ENCODE measurements around the gene BANF2.

Gene BANF2

DNA sequence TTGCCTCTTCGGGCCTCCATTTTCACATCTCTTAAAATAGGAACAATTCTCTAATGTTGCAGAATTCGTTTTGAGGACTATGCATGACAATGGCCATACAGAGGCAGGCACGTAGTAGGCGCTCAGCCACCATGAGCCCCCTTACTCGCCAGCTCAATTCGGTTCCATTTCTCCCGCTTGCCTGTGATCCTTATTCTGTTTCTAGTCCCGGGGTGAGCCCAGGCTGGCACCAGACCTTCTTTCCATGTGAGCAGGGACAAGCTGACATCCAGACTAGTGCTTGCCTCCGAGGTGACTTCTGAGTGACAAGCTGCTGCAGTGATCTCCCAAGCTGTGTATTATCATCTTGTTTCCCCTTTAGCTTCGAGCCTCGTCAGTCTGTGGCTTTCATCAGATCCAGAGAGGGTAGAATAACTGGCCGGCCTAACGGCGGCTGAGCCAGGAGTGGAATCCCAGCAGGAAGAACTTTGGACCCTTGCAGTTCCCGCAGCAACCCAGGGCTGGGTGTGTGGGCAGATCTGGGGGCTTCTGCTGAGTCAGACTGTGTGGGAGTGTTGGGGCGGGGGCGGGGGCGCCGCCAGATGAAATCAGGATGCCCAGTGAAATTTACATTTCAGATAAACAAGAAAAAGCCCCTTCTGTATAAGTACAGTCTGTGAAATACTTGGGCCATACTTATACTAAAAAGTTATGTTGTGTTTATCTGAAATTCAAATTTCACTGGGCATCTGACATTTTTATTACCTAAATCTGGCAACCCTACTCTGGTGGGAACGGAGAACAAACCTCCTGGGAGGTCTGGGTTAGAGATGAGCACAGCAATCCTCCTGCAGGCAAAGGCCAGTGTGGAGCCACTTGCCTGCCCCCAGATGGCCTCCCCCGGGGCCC lies 10.9 kb downstream of the BANF2 start:
- no peak for DNase-seq (ENCODE audit: low read depth)

DNA sequence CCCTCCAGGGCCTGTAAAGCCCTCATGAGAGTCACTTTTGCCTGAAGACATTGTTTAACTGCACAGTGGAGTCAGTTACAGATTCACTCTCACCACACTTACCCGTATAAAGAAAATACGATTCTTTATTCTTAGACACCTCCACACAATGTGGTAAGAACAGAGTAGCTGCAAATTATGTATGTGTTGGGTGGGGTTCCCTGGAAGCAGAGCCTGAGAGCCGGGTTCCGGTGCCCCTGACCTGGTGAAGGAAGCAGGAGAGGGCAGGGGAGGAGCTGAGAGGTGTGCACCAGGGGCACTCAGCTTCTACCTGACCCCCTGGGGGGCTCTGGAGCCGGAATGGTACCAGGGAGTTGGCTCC lies 11.5 kb downstream of the BANF2 start:
- no peak for DNase-seq (ENCODE audit: low read depth)

DNA sequence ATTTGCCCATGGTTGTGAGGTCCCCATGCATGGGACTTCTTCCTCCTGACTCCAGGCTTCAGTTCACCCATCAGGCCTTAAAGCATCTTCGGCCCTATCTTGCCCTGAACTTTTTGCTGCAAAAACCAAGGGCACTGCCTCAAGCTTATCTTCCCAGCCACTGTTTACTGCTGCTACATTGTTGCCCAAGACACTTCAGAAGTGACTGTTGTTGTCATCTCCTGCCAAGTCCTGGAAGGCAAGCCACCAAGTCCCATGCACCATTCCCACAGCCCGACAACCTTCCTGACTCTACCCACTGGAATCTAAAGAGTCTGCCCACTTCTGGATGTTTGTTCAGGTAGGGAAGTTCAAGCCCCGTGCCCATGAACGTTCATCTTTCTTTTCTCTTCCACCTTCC lies 12.4 kb downstream of the BANF2 start:
- no peak for DNase-seq (ENCODE audit: low read depth)

DNA sequence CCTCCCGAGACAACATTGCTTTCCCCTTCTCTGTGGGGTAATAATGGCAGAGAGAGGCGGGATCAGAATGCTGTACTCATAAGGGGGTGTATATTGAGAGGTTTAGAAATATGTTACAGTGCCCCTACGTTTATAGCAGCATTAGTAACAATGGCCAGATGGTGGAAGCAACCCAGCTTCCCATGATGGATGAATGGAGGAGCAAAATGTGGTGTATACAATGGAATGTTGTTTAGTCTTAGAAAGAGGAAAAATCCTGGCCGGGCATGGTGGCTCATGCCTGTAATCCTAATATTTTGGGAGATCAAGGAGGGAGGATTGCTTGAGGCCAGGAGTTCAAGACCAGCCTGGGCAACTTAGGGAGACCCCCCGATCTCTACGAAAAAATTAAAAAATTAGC lies 12.9 kb downstream of the BANF2 start:
- no peak for DNase-seq (ENCODE audit: low read depth)

DNA sequence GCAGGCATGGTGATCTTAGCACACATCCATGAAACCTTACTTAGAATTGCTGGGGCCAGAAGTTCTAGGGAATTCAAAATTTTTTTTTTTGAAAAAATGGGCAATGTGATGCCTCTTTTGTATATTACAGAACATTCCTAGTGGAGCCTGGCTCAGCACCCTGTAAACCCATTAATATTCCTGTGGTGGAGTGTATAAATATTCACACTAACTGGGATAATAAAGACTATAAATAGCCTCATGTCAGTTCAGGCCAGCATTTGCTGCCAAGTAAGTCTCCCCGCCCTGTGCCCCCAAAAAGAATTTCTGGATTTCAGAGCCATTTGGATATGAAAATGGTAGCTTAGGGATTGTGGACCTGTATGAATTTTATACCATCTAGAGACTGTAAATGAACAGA lies 14.8 kb downstream of the BANF2 start:
- DNase-seq (ENCODE audit: low read depth), result no peak

DNA sequence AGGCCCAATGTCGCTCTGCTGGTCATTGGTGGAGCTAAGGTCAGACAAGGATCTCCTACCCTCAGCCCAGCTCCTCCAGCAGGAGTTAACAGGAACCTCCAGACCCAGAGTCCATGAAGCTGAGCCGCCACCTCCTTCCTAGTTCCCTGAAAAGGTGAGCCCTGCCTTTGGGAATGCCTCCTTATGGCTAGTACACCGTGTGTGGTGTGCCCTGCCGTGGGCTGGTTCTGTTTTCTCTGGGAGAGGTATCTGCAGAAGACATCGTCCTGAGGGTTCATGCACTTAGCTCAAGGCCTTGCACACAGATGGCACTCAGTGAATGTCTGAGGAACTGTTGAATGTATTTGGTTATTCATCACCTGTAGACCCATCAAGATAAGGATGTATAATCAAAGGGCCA lies 15.3 kb downstream of the BANF2 start:
- no peak for DNase-seq (ENCODE audit: low read depth)

DNA sequence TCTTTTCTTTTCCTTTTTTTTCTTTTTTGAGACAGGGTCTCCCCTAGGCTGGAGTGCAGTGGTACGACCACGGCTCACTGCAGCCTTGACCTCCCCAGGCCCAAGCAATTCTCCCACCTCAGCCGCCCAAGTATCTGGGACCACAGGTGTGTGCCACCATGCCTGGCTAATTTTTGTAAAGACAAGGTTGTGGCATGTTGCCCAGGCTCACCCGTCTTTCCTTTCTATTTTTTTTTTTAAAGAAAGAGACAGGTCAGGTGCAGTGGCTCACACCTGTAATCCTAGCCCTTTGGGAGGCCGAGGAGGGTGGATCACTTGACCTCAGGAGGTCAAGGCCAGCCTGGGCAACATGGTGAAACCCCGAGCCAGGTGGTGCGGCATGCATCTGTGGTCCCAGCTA lies 16.6 kb downstream of the BANF2 start:
- DNase-seq (ENCODE audit: low read depth), result no peak

DNA sequence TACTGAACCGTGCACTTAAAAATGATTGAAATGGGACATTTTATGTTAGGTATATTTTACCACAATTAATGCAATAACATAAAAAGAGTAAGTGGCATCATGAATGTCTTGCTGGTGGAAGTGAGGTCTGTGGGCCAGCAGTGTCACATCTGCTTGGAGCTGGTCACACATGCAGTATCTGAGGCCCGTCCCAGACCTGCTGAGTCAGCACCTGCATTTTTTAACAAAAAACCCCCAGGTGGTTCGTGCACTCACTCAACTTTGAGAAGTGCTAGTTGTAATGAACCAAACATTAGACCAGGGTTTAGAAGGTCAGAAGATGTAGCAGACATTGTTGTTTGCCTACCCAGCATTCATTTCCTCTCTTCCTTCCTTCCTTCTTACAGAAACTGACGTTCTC lies 21.0 kb downstream of the BANF2 start:
- no peak for DNase-seq (ENCODE audit: low read depth)

DNA sequence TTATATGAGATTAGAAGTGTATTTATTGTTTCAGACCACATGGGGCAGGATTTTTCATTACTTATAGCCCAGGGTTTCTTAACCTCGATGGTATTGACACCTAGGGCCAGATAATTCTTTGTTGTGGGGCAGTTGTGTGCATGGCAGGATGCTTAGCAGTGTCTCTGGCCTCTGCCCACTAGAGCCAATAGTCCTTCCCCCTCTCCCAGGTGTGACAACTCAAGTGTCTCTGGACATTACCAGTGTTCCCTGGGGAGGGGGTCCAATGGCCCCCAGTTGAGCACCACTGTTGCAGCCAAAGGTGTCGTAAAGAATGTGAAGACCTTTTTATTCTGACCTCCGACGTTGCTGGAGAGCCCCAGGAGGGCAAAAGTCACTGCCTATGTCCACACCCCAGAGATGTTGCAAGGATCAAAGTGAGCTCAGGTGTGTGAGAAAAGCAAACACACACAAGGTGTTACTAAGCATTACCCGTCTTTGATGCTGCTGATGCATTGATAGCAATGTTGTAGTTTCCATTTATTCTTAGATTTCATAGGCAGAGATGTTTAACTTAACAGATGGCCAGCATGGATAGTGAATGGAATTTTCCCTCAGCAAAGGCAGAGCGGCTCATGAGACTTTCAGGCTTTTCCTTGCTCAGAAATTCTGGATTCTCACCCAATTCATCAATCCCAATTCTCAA lies 22.2 kb downstream of the BANF2 start:
- DNase-seq (ENCODE audit: low read depth), result peak; percentile 22

DNA sequence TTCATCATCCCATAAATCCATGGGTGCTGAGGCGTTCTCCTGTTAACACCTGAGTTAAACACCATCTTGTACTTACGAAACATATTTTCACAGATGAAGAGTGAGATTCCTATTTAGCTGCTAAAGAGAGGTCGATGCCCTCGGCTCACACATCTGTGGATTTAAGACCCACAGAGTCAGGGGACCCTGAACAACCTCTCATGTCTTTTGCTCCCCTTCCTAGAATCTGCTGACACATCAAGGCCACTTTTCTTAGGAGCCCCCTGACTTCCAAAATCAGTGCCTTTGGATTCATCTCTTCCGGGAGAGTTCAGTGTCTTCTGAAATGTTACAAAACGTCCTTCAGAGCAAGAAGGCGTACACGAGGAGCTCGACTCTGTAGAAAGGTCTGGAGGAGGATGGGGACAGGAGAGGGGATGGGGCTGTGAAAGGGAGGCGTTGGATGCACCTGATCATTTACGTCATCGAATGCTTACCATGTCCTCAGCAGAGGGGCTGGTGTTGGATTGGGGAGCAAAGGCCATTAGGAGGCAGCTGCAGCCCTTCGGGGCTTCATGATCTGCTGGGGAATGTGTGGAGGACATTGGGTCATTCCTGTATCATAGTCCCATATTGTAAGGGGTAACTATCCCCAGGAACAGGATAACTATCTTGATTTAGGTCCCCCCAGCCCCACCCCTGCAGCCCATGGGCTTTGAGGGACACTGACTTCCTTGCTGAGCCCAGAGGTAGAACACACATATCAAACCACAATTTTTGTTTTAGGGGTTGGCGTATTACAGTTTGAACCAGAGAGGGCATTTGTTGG lies 22.9 kb downstream of the BANF2 start:
- DNase-seq (ENCODE audit: low read depth), result no peak

DNA sequence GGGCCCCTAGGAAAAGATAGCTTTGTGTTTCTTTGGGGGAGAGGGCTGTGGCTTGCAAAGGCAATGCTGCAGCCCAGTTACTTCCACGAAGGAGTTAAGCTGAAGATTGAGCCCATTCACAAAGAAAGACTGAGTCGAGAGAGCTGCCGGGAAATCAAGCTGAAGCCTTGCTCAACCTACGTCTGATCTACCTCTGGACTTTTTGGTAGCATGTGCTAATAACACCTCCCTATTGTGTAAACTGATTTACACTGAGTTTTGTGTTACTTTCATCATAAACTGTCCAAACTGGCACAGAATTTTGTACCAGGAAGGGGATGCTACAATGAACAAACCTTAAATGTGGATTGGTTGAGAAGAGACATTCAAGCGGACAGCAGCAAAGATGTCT lies 23.5 kb downstream of the BANF2 start:
- no peak for DNase-seq (ENCODE audit: low read depth)

DNA sequence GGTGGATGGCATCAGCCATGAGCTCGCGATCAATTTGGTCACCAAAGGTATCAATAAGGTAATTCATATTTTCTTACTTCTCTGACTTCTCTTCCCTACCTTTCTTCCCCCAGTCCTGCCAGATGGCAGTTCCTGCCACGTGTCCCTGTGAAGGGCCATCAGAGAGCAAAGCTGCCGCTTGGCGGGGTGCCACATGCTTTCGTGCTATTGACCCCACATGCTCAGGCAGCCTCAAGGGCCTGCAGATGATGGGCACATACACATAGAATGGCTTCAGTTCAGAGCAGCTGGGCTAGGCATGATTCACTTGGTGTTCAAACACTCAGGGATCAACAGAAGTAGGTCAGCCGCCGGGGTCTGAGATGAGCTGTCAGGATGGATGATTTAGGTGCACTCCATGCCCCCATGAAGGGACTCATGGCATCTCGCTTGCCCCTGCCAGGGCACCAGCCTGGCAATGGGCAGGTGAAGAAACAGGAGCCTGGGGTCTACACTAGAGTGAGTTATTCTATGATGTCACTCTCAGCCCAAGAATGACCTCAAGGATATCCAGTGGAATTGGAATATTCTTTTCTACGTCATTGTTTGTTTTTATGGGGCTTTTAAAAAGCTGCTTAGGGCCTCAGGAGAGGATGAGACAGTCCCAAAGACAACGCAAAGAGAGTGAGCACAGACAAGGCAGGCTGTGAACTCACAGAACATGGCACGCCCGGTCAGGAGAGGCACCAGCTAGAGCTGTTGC lies 25.5 kb downstream of the BANF2 start:
- DNase-seq (ENCODE audit: low read depth), result no peak

DNA sequence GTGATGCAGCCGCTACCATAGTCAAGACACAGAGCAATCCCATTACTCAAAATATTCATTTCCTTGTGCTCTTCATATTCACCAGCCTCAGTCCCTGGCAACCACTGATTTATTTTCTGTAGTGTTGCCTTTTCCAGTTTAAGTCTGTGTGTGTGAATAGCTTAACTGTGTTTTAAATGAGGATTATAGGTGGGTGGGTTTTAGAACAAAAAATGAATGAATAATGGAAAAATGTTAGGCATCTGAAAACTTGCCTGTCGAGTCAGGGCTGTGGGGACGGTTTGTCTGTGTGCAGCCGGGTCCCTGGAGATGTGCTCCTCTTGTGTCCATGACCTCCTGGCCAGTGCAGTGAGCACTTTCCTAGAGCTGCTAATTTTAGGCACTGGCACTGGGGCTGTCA lies 27.1 kb downstream of the BANF2 start:
- no peak for DNase-seq (ENCODE audit: low read depth)

DNA sequence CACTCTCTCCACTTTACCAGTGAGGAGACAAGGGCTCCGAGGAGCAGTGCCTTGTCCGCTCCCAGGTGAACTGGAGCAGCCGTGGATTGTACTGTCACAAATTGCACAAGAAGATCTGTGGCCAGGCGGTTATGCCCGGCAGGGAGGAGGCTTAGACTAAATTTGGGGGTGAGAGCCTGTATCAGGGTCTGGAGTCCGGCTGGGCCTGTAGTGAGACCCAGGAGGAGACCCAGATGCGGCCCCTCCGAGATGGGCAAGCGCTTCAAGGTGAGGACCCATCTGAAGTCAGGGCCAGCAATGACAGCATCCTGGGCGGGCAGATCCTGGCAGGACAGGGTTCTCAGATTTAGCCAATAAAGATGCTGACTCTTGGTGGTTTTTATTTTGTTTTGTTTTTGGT lies 27.6 kb downstream of the BANF2 start:
- no peak for DNase-seq (ENCODE audit: low read depth)

DNA sequence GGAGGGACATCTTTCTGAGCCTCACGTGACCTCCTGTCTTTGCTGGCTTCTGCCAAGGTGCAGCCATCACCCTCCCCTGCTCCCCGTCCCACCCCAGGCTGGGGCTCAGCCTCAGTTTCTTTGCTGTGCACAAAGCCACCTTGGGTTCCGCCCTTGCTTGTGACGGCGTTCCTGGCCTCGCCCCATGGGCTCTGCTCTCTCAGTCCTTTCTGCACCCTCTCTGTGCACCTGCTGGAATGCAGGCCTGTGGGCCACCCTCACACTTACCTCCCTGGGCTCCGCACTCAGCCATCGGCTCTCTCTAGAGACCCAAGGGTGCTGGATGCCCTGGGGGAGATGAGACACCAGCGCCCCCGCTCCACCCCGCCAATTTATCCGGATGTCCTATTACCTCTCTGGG lies 28.3 kb downstream of the BANF2 start:
- no peak for DNase-seq (ENCODE audit: low read depth)

DNA sequence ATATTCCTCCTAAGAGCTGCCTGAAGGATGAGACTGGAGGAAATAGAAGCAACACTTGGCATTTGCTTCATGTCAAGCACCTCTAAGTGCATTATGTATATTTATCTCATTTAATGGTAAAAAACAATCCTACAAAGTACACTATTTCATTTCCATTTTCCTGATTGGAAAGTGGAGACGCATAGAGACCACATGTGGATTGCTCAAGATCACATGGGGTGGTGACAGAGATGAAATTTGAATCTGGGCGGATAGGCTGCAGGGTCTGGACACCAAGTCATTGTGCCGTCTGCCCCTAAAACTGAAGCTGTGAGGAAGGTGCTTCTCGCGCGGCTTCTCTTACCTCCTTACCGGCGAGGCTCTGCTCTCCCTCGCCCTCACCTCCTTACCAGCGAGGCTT lies 30.3 kb downstream of the BANF2 start:
- DNase-seq (ENCODE audit: low read depth), result no peak

DNA sequence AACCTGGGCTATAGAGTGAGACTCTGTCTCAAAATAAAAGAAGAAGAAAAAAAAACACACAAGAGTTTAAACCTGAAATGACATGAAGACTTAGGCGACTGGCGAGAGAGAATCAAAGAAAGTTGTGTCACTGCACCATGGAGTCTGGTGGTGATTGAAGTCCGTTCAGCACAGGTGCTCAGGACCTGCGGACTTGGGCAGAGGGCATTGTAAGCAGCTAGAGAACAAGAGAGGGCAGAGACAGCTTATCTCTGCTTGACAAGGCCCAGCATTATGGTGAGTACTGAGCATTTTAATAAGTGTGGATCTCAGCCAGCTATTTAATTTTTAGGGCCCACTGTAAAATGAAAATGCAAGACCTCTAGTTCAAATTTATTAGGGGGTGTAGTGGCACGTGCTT lies 31.5 kb downstream of the BANF2 start:
- DNase-seq (ENCODE audit: low read depth), result no peak

DNA sequence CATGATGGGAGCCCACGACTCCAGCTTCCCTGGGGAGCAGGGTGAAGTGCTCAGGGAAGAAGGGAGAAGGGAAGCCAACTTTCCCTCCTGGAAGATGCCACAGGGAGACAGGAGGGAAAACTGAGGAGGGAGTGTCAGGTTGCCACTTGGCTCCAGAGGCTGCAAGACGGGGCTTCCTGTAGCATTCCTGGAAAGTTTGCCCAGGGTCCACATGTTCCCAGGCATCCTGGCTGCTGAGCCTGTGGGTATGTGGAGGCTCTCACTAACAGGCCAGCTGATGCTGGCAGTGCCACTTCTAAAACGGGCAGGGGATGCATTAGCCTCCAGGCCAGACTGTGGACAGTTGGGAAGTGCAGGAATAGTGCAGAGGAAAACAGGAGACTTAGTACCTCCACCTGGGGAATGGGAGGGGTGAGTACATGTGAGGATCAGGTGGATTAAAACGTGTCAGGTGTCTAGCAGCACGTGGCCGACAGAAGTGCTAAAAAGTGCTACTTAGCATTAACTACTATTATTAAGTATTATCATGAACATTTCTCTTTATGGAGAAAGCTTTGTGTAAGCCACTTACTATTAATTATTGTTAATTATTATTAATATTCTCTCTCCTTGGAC lies 33.2 kb downstream of the BANF2 start:
- DNase-seq (ENCODE audit: low read depth), result no peak

DNA sequence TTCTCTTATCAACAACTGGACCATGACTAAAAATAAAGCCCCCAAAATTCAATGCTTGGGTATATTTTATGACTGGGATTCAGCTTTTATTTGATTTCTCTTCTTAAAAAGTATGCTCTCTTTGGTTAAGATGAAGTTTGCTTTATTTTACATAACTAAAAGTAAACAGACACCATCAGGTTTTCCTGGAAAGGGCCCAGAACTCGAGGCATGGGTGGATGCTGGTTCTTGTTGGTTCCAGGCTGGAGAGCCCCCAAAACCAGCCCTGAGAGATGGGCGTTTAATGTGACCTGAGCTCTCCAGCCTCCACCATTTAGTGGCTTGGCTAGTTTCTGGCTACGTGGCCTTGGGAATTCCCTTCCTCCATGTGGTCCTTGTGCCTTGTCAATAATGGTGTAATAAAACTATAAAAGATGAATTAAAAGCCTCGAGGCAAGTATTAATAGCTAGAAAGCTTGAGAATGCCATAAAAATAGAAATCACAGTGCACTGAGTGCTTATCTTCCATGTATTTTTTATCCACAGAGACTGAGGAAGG lies 34.1 kb downstream of the BANF2 start:
- DNase-seq (ENCODE audit: low read depth), result no peak

DNA sequence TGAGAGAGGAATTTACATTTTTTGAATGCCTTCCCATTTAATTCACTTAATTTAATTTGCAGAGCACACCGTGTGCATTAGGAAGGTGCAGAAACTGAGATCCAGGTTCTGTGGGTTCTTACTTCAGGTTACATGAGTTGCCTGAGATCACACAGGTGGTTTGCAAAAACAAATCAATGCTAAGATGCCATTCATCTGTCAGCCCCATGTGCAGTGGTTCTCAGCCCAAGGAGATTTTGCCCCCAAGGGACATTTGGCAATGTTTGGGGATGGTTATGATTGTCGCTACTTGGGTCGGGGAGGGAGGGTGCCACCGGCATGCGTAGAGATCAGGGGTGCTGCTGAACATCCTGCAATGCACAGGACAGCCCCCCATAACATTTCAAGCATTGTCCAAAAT lies 34.6 kb downstream of the BANF2 start:
- DNase-seq (ENCODE audit: low read depth), result no peak

DNA sequence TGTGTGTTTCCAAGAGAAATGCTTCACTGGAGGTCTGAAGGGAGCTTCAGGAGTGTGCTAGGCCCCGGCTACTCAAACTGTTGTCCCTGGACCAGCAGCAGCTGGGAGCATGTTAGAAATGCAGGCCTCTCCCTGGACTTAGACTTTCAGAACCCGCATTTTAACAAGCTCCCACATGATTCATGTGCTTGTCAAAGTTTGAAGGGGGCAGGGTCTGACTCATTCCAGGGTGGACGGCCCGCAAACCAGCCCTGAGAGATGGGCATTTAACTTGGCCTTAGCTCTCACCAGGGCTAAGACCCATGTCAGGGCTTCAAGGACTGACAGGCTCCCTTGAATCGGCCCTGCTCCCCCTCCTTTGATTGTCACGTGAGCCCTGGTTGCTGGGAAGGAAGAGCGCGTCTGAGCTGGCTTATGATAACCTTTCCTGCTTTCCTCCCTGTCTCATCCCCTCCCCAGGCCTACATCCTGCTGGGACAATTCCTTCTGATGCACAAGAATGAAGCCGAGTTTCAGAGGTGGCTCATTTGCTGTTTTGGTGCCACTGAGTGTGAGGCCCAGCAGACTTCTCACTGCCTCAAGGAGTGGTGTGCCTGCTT lies 35.5 kb downstream of the BANF2 start:
- DNase-seq (ENCODE audit: low read depth), result peak; percentile 76

All from ELR (cell line).